HEK293 (cell line): Measurements from ENCODE around the gene TMEM198.
A peak's percentile ranks its signal among the peaks of the same experiment; 100 is the strongest.

ENCODE experiments used
- BCL11A ChIP-seq: fragments of 450-650 bp; formaldehyde crosslinking; IDR thresholded peaks from 2 replicates; pipeline ENCODE4 v1.5.1; 2016; ENCODE audit warnings: low read depth, missing biosample characterization, missing genetic modification characterization
- EGR2 ChIP-seq: fragments of 450-650 bp; formaldehyde crosslinking; IDR thresholded peaks from 2 replicates; pipeline ENCODE4 v1.5.1; 2016; ENCODE audit warnings: low read depth, missing biosample characterization, missing genetic modification characterization
- GFI1B ChIP-seq: fragments of 450-650 bp; formaldehyde crosslinking; IDR thresholded peaks from 2 replicates; pipeline ENCODE4 v1.5.1; 2016; ENCODE audit warnings: missing biosample characterization, missing genetic modification characterization
- GLIS1 ChIP-seq: fragments of 450-650 bp; formaldehyde crosslinking; IDR thresholded peaks from 2 replicates; pipeline ENCODE4 v1.5.1; 2016; ENCODE audit warnings: missing biosample characterization, missing genetic modification characterization
- HOXA7 ChIP-seq: sonication (generic); formaldehyde crosslinking; IDR thresholded peaks from 2 replicates; pipeline ENCODE4 v1.8.1; 2022; ENCODE audit warnings: missing genetic modification reagents, borderline replicate concordance
- MEIS1 ChIP-seq: sonication (generic); formaldehyde crosslinking; IDR thresholded peaks from 2 replicates; pipeline ENCODE4 v1.8.1; 2022; ENCODE audit warnings: missing genetic modification reagents, mild to moderate bottlenecking, borderline replicate concordance
- SCRT2 ChIP-seq: fragments of 450-650 bp; formaldehyde crosslinking; IDR thresholded peaks from 2 replicates; pipeline ENCODE4 v1.5.1; 2016; ENCODE audit warnings: missing biosample characterization, missing genetic modification characterization
- TCF7L2 ChIP-seq: IDR thresholded peaks from 2 replicates; pipeline ENCODE4 v1.6.1; 2011; ENCODE audit warnings: low read depth, mild to moderate bottlenecking, inconsistent platforms, low read length, moderate library complexity, borderline replicate concordance
- TRIM28 ChIP-seq: IDR thresholded peaks from 2 replicates; pipeline ENCODE4 v1.6.1; 2011; ENCODE audit warnings: low read length, control low read depth, borderline replicate concordance
- ZBTB44 ChIP-seq: fragments of 450-650 bp; IDR thresholded peaks from 2 replicates; pipeline ENCODE4 v1.5.1; 2018; ENCODE audit warnings: missing biosample characterization, mild to moderate bottlenecking, missing genetic modification characterization
- ZEB2 ChIP-seq: fragments of 450-650 bp; formaldehyde crosslinking; IDR thresholded peaks from 2 replicates; pipeline ENCODE4 v1.5.1; 2016; ENCODE audit warnings: missing biosample characterization, missing genetic modification characterization
- ZFP37 ChIP-seq: fragments of 450-650 bp; formaldehyde crosslinking; IDR thresholded peaks from 2 replicates; pipeline ENCODE4 v1.5.1; 2016; ENCODE audit warnings: missing biosample characterization, missing genetic modification characterization
- ZIC2 ChIP-seq: fragments of 450-650 bp; formaldehyde crosslinking; IDR thresholded peaks from 2 replicates; pipeline ENCODE4 v1.5.1; 2016; ENCODE audit warnings: missing biosample characterization, missing genetic modification characterization
- ZNF114 ChIP-seq: fragments of 450-650 bp; formaldehyde crosslinking; IDR thresholded peaks from 2 replicates; pipeline ENCODE4 v1.5.0; 2017; ENCODE audit warnings: missing biosample characterization, missing genetic modification characterization
- ZNF138 ChIP-seq: fragments of 450-650 bp; formaldehyde crosslinking; IDR thresholded peaks from 2 replicates; pipeline ENCODE4 v1.5.1; 2016; ENCODE audit warnings: missing biosample characterization, missing genetic modification characterization, borderline replicate concordance
- ZNF146 ChIP-seq: fragments of 450-650 bp; formaldehyde crosslinking; IDR thresholded peaks from 2 replicates; pipeline ENCODE4 v1.5.1; 2016; ENCODE audit warnings: missing biosample characterization, missing genetic modification characterization
- ZNF169 ChIP-seq: fragments of 450-650 bp; formaldehyde crosslinking; IDR thresholded peaks from 2 replicates; pipeline ENCODE4 v1.5.1; 2016; ENCODE audit warnings: missing biosample characterization, missing genetic modification characterization
- ZNF18 ChIP-seq: fragments of 450-650 bp; formaldehyde crosslinking; IDR thresholded peaks from 2 replicates; pipeline ENCODE4 v1.5.1; 2016; ENCODE audit warnings: missing biosample characterization, missing genetic modification characterization
- ZNF211 ChIP-seq: fragments of 450-650 bp; formaldehyde crosslinking; IDR thresholded peaks from 2 replicates; pipeline ENCODE4 v1.5.1; 2016; ENCODE audit warnings: low read depth, missing biosample characterization, missing genetic modification characterization
- ZNF23 ChIP-seq: fragments of 450-650 bp; formaldehyde crosslinking; IDR thresholded peaks from 2 replicates; pipeline ENCODE4 v1.5.1; 2016; ENCODE audit warnings: missing biosample characterization, missing genetic modification characterization, borderline replicate concordance
- ZNF24 ChIP-seq: fragments of 450-650 bp; formaldehyde crosslinking; IDR thresholded peaks from 2 replicates; pipeline ENCODE4 v1.5.1; 2016; ENCODE audit warnings: missing biosample characterization, missing genetic modification characterization
- ZNF248 ChIP-seq: fragments of 450-650 bp; formaldehyde crosslinking; IDR thresholded peaks from 2 replicates; pipeline ENCODE4 v1.5.1; 2017; ENCODE audit warnings: missing biosample characterization, missing genetic modification characterization
- ZNF292 ChIP-seq: fragments of 450-650 bp; formaldehyde crosslinking; IDR thresholded peaks from 2 replicates; pipeline ENCODE4 v1.5.1; 2016; ENCODE audit warnings: low read depth, missing biosample characterization, missing genetic modification characterization, borderline replicate concordance
- ZNF335 ChIP-seq: fragments of 450-650 bp; formaldehyde crosslinking; conservative IDR thresholded peaks from 2 replicates; pipeline ENCODE4 v1.5.1; 2016; ENCODE audit warnings: missing biosample characterization, missing genetic modification characterization
- ZNF341 ChIP-seq: fragments of 450-650 bp; formaldehyde crosslinking; IDR thresholded peaks from 2 replicates; pipeline ENCODE4; 2016; ENCODE audit warnings: low read depth, missing biosample characterization, missing genetic modification characterization
- ZNF423 ChIP-seq: fragments of 450-650 bp; formaldehyde crosslinking; IDR thresholded peaks from 2 replicates; pipeline ENCODE4 v1.5.1; 2016; ENCODE audit warnings: missing biosample characterization, missing genetic modification characterization
- ZNF473 ChIP-seq: fragments of 450-650 bp; formaldehyde crosslinking; IDR thresholded peaks from 2 replicates; pipeline ENCODE4 v1.5.1; 2017; ENCODE audit warnings: missing biosample characterization, missing genetic modification characterization
- ZNF48 ChIP-seq: fragments of 450-650 bp; formaldehyde crosslinking; IDR thresholded peaks from 2 replicates; pipeline ENCODE4 v1.5.1; 2016; ENCODE audit warnings: missing biosample characterization, missing genetic modification characterization
- ZNF501 ChIP-seq: fragments of 450-650 bp; formaldehyde crosslinking; IDR thresholded peaks from 2 replicates; pipeline ENCODE4 v1.5.1; 2016; ENCODE audit warnings: missing biosample characterization, missing genetic modification characterization
- ZNF510 ChIP-seq: fragments of 450-650 bp; formaldehyde crosslinking; IDR thresholded peaks from 2 replicates; pipeline ENCODE4 v1.5.1; 2018; ENCODE audit warnings: mild to moderate bottlenecking, missing genetic modification characterization, missing biosample characterization; ENCODE audit not compliant: insufficient replicate concordance
- ZNF530 ChIP-seq: fragments of 450-650 bp; formaldehyde crosslinking; IDR thresholded peaks from 2 replicates; pipeline ENCODE4 v1.5.1; 2016; ENCODE audit warnings: low read depth, missing biosample characterization, missing genetic modification characterization
- ZNF560 ChIP-seq: fragments of 450-650 bp; formaldehyde crosslinking; IDR thresholded peaks from 2 replicates; pipeline ENCODE4 v1.5.1; 2017; ENCODE audit warnings: missing biosample characterization, missing genetic modification characterization, borderline replicate concordance
- ZNF571 ChIP-seq: fragments of 450-650 bp; formaldehyde crosslinking; IDR thresholded peaks from 2 replicates; pipeline ENCODE4 v1.5.0; 2017; ENCODE audit warnings: missing biosample characterization, missing genetic modification characterization
- ZNF623 ChIP-seq: fragments of 450-650 bp; formaldehyde crosslinking; IDR thresholded peaks from 2 replicates; pipeline ENCODE4 v1.5.1; 2016; ENCODE audit warnings: missing biosample characterization, missing genetic modification characterization
- ZNF654 ChIP-seq: fragments of 450-650 bp; formaldehyde crosslinking; IDR thresholded peaks from 2 replicates; pipeline ENCODE4 v1.5.1; 2016; ENCODE audit warnings: low read depth, missing biosample characterization, missing genetic modification characterization
- ZNF704 ChIP-seq: fragments of 450-650 bp; formaldehyde crosslinking; IDR thresholded peaks from 2 replicates; pipeline ENCODE4 v1.5.1; 2016; ENCODE audit warnings: missing biosample characterization, missing genetic modification characterization
- ZNF747 ChIP-seq: fragments of 450-650 bp; formaldehyde crosslinking; IDR thresholded peaks from 2 replicates; pipeline ENCODE4 v1.5.1; 2016; ENCODE audit warnings: missing biosample characterization, missing genetic modification characterization
- ZNF768 ChIP-seq: fragments of 450-650 bp; formaldehyde crosslinking; IDR thresholded peaks from 2 replicates; pipeline ENCODE4 v1.5.1; 2018; ENCODE audit warnings: missing biosample characterization, mild to moderate bottlenecking, missing genetic modification characterization

Gene TMEM198

GRCh38 chr2:219571311-219572236 is 27.7 kb downstream of the TMEM198 start, which contains the start of gene OBSL1 (continued):
- no peak for TF ChIP-seq ZNF560 (tag by site-specific recombination)
- no peak for TF ChIP-seq ZNF571 (tag by site-specific recombination)
- no peak for TF ChIP-seq ZNF48 (tag by site-specific recombination)
- TF ChIP-seq ZNF335 (tag by site-specific recombination): peak; percentile 85
- no peak for TF ChIP-seq ZNF768
- TF ChIP-seq ZNF530 (tag by site-specific recombination): no peak
- no peak for TF ChIP-seq ZNF423
- TF ChIP-seq SCRT2 (tag by site-specific recombination): 0 out of 2 replicates have a peak, but pooled peaks have one; percentile 43
- no peak for TF ChIP-seq ZNF138
- TF ChIP-seq ZNF501: peak; percentile 82
- peak; percentile 5; the same call in 1 of the 2 replicates for TF ChIP-seq GLIS1 (tag by site-specific recombination)
- peak; percentile 86 for TF ChIP-seq EGR2 (tag by site-specific recombination)
- peak; percentile 81; the same call in 1 of the 2 replicates for TF ChIP-seq ZFP37 (tag by site-specific recombination)
- TF ChIP-seq BCL11A (tag by site-specific recombination): peak; percentile 89
- no peak for TF ChIP-seq MEIS1 (CRISPR knock-in tag)
- peak; percentile 41; the same call in 1 of the 2 replicates for TF ChIP-seq ZNF114
- no peak for TF ChIP-seq ZNF23 (tag by site-specific recombination)
- no peak for TF ChIP-seq ZNF623 (tag by site-specific recombination)
- TF ChIP-seq ZNF18 (tag by site-specific recombination): peak; percentile 82
- peak; percentile 80 for TF ChIP-seq ZNF248
- peak; percentile 64; the same call in 1 of the 2 replicates for TF ChIP-seq ZNF24 (tag by site-specific recombination)
- 0 out of 2 replicates have a peak, but pooled peaks have one; percentile 21 for TF ChIP-seq ZNF146 (tag by site-specific recombination)
- TF ChIP-seq TCF7L2: no peak
- no peak for TF ChIP-seq ZNF341
- TF ChIP-seq ZEB2 (tag by site-specific recombination): peak; percentile 71
- no peak for TF ChIP-seq ZNF654 (tag by site-specific recombination)
- no peak for TF ChIP-seq HOXA7 (CRISPR knock-in tag)
- TF ChIP-seq ZNF169: peak; percentile 86; the same call in 1 of the 2 replicates
- TF ChIP-seq ZNF211 (tag by site-specific recombination): peak; percentile 44; the same call in 1 of the 2 replicates
- no peak for TF ChIP-seq ZIC2
- TF ChIP-seq GFI1B (tag by site-specific recombination): no peak
- TF ChIP-seq ZNF747 (tag by site-specific recombination): no peak
- TF ChIP-seq ZNF510 (tag by site-specific recombination): no peak
- no peak for TF ChIP-seq ZNF292 (tag by site-specific recombination)
- TF ChIP-seq TRIM28: 0 out of 2 replicates have a peak, but pooled peaks have one; percentile 51
- TF ChIP-seq ZNF473 (tag by site-specific recombination): peak; percentile 90; the same call in 1 of the 2 replicates
- no peak for TF ChIP-seq ZBTB44
- TF ChIP-seq ZNF704 (tag by site-specific recombination): no peak
